ENCODE data around the gene LRP3.

DNA sequence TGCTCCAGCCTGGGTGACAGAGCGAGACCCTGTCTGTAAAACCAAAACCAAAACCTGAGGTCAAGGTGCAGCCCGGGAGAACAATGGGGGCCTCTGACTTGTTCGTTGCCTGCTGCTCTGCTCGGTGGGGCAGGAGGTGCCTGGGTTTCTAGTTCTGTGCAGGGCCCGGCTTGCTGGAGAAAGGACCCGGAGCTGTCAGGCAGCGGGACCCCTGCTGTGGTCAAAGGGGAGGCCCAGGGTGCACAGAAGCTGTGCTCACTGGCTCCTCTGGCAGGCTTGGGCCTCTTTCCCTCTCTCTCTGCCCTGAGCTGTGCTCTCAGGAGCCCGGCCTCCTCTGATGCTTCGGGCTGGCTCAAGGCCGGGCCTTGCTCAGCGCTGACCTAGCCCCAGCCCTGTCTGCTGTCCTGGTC lies 3.5 kb downstream of the LRP3 start:
- no peak for TF ChIP-seq EZH2 (IDR thresholded peaks at IDR 0.05; ENCODE audit: borderline replicate concordance, low read depth, low read length, poor library complexity, severe bottlenecking)
- TF ChIP-seq, protein P1, sequence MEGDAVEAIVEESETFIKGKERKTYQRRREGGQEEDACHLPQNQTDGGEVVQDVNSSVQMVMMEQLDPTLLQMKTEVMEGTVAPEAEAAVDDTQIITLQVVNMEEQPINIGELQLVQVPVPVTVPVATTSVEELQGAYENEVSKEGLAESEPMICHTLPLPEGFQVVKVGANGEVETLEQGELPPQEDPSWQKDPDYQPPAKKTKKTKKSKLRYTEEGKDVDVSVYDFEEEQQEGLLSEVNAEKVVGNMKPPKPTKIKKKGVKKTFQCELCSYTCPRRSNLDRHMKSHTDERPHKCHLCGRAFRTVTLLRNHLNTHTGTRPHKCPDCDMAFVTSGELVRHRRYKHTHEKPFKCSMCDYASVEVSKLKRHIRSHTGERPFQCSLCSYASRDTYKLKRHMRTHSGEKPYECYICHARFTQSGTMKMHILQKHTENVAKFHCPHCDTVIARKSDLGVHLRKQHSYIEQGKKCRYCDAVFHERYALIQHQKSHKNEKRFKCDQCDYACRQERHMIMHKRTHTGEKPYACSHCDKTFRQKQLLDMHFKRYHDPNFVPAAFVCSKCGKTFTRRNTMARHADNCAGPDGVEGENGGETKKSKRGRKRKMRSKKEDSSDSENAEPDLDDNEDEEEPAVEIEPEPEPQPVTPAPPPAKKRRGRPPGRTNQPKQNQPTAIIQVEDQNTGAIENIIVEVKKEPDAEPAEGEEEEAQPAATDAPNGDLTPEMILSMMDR (conservative IDR thresholded peaks at IDR 0.05; ENCODE audit: low read depth, low read length) = no peak

Data from A673 (cell line).